K562 (cell line): ENCODE results near the gene DEF6. TPM values are rescaled to one million over a fixed set of nuclear protein-coding genes. Genes with fewer than 3 reads are reported as not detected.

ENCODE experiments used
- ARHGAP35 ChIP-seq: fragments of 450-650 bp; IDR thresholded peaks from 2 replicates; pipeline ENCODE4 v1.6.1; 2018; ENCODE audit not compliant: partially characterized antibody
- CBX8 ChIP-seq: fragments of 200-600 bp; sonication (generic); IDR thresholded peaks from 2 replicates; pipeline ENCODE4 v1.6.1; 2012; ENCODE audit warnings: borderline replicate concordance, mixed run types, low read depth, mild to moderate bottlenecking, moderate library complexity, mixed read lengths, low read length, control low read depth, inconsistent platforms; ENCODE audit not compliant: poor library complexity, severe bottlenecking; ENCODE audit errors: extremely low read depth
- DPF2 ChIP-seq: fragments of 450-650 bp; IDR thresholded peaks from 2 replicates; pipeline ENCODE4 v1.6.1; 2016
- EWSR1 ChIP-seq: fragments of 450-650 bp; IDR thresholded peaks from 2 replicates; pipeline ENCODE4 v1.6.1; 2018; ENCODE audit warnings: borderline replicate concordance, mild to moderate bottlenecking, low read depth, moderate library complexity; ENCODE audit not compliant: partially characterized antibody
- MAFK ChIP-seq: IDR thresholded peaks from 2 replicates; pipeline ENCODE4 v1.6.1; 2011; ENCODE audit warnings: low read length, improper control_type of control experiment
- MCM7 ChIP-seq, 2 experiments: fragments of 450-650 bp; IDR thresholded peaks; 2 replicates each; pipeline ENCODE4 v1.6.1; 2016 to 2018
- SIX5 ChIP-seq, 2 experiments: IDR thresholded peaks; 2 replicates each; pipeline ENCODE4 v1.6.1; 2011; ENCODE audit warnings: low read length in 2 of 2, borderline replicate concordance in 1 of 2, low read depth in 1 of 2, mild to moderate bottlenecking in 1 of 2, moderate library complexity in 1 of 2; ENCODE audit not compliant: insufficient read depth in 1 of 2
- SMARCA4 ChIP-seq: fragments of 450-650 bp; IDR thresholded peaks from 2 replicates; pipeline ENCODE4 v1.6.1; 2016
- YBX1 ChIP-seq: fragments of 450-650 bp; IDR thresholded peaks from 2 replicates; pipeline ENCODE4 v1.7.1; 2016; ENCODE audit warnings: mild to moderate bottlenecking
- ZBTB17 ChIP-seq: fragments of 450-650 bp; formaldehyde crosslinking; IDR thresholded peaks from 2 replicates; pipeline ENCODE4 v1.4.0; 2020; ENCODE audit warnings: mild to moderate bottlenecking
- ZEB2 ChIP-seq: fragments of 450-650 bp; IDR thresholded peaks from 2 replicates; pipeline ENCODE4 v1.6.1; 2016
- ZFP36 ChIP-seq: fragments of 150-350 bp; IDR thresholded peaks from 2 replicates; pipeline ENCODE4 v1.6.1; 2018; ENCODE audit warnings: low read length, low read depth; ENCODE audit not compliant: partially characterized antibody
- ZKSCAN3 ChIP-seq: fragments of 250-450 bp; sonication (Bioruptor Pico); IDR thresholded peaks from 2 replicates; pipeline ENCODE4 v1.4.0; 2020
- ZNF24 ChIP-seq: fragments of 450-650 bp; IDR thresholded peaks from 2 replicates; pipeline ENCODE4 v1.6.1; 2016
- polyA plus RNA-seq, 8 experiments: library from polyadenylated mRNA; depleted of rRNA in 4 of 8; stranded (reverse) in 5 of 8; unstranded in 3 of 8; fragments of >200 nt; fragmentation: Nextera tagmentation in 2 of 8; fragmentation: Illumina TruSeq in 1 of 8; extraction: Ambion mirVana in 2 of 8; extraction: Trizol in 1 of 8; gene quantifications; 2 replicates each; pipeline versions ENCODE4 v1.2.1 to v1.2.3, GENCODE V29; 2011 to 2014; ENCODE audit warnings: inconsistent platforms in 1 of 8, missing spikeins in 1 of 8
- total RNA-seq, 7 experiments: library from RNA; depleted of rRNA in 6 of 7; stranded (reverse); fragments of >200 nt in 6 of 7; fragmentation: Illumina TruSeq in 2 of 7; extraction: Trizol in 2 of 7; gene quantifications; 2 replicates each; pipeline versions ENCODE4 v1.2.1 to v1.2.3, GENCODE V29; 2011 to 2021; ENCODE audit warnings: low replicate concordance in 1 of 7
- TF ChIP-seq, protein P1 (sequence below): fragments of 450-650 bp; formaldehyde crosslinking; IDR thresholded peaks from 2 replicates; pipeline ENCODE4 v1.4.0; 2020; ENCODE audit warnings: mild to moderate bottlenecking, moderate library complexity
- TF ChIP-seq, protein P2 (sequence below), 2 experiments: fragments of 450-650 bp; conservative IDR thresholded peaks; 2 replicates each; pipeline ENCODE4 v1.6.1; 2017; ENCODE audit warnings: mild to moderate bottlenecking in 2 of 2, moderate library complexity in 2 of 2
- TF ChIP-seq, protein P3 (sequence below): fragments of 250-450 bp; sonication (Bioruptor Pico); IDR thresholded peaks from 2 replicates; pipeline ENCODE4 v1.4.0; 2020; ENCODE audit warnings: borderline replicate concordance
- TF ChIP-seq, protein P4 (sequence below): IDR thresholded peaks from 2 replicates; pipeline ENCODE4 v1.6.1; 2011; ENCODE audit not compliant: insufficient read length; ENCODE audit errors: extremely low read depth
- TF ChIP-seq, protein P5 (sequence below): fragments of 250-450 bp; sonication (Bioruptor Pico); IDR thresholded peaks from 2 replicates; pipeline ENCODE4 v1.8.0; 2022; ENCODE audit warnings: inconsistent platforms
- TF ChIP-seq, protein P6 (sequence below): sonication (generic); formaldehyde crosslinking; IDR thresholded peaks from 2 replicates; pipeline ENCODE4 v1.8.0; 2022; ENCODE audit warnings: missing genetic modification reagents, mild to moderate bottlenecking, borderline replicate concordance

DEF6 gene
- total and polyA plus RNA-seq, 9 of the 15 experiments (the other 6 are each of a cell fraction or from before 2014, with no cell fraction given), result 1.3 to 44.6 (median 22.7) TPM

DNA sequence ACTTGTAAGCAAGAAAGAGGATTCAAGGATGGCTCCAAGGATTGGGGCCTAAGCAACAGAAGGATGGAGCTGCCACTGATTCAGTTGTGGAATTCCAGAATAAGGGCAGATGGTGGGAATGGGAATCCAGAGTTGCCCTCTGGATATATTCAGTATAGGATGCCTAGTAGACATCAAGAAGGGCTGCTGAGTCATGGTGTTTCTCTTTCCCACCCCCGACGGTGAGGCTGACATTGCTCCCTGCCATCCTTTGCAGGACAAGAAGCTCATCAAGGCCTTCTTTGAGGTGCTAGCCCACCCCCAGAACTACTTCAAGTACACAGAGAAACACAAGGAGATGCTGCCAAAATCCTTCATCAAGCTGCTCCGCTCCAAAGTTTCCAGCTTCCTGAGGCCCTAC is 49.3 kb upstream of the DEF6 start (continued):
- TF ChIP-seq, protein P1, sequence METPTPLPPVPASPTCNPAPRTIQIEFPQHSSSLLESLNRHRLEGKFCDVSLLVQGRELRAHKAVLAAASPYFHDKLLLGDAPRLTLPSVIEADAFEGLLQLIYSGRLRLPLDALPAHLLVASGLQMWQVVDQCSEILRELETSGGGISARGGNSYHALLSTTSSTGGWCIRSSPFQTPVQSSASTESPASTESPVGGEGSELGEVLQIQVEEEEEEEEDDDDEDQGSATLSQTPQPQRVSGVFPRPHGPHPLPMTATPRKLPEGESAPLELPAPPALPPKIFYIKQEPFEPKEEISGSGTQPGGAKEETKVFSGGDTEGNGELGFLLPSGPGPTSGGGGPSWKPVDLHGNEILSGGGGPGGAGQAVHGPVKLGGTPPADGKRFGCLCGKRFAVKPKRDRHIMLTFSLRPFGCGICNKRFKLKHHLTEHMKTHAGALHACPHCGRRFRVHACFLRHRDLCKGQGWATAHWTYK (CRISPR knock-in tag), result no peak
- TF ChIP-seq, protein P2, sequence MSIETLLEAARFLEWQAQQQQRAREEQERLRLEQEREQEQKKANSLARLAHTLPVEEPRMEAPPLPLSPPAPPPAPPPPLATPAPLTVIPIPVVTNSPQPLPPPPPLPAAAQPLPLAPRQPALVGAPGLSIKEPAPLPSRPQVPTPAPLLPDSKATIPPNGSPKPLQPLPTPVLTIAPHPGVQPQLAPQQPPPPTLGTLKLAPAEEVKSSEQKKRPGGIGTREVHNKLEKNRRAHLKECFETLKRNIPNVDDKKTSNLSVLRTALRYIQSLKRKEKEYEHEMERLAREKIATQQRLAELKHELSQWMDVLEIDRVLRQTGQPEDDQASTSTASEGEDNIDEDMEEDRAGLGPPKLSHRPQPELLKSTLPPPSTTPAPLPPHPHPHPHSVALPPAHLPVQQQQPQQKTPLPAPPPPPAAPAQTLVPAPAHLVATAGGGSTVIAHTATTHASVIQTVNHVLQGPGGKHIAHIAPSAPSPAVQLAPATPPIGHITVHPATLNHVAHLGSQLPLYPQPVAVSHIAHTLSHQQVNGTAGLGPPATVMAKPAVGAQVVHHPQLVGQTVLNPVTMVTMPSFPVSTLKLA (conservative IDR thresholded peaks at IDR 0.05), result no peak
- TF ChIP-seq, protein P3, sequence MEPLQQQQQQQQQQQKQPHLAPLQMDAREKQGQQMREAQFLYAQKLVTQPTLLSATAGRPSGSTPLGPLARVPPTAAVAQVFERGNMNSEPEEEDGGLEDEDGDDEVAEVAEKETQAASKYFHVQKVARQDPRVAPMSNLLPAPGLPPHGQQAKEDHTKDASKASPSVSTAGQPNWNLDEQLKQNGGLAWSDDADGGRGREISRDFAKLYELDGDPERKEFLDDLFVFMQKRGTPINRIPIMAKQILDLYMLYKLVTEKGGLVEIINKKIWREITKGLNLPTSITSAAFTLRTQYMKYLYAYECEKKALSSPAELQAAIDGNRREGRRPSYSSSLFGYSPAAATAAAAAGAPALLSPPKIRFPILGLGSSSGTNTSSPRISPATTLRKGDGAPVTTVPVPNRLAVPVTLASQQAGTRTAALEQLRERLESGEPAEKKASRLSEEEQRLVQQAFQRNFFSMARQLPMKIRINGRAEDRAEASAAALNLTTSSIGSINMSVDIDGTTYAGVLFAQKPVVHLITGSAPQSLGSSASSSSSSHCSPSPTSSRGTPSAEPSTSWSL, result no peak
- TF ChIP-seq SMARCA4 (no peak), MAFK (peak; percentile 84), SIX5 (IDR thresholded peaks at IDR 0.05; ENCODE audit: borderline replicate concordance in 1 of 2, insufficient read depth in 1 of 2, low read depth in 1 of 2, low read length in 2 of 2) (no peak), EWSR1 (no peak), ZFP36 (no peak), CBX8 (no peak), DPF2 (no peak), YBX1 (no peak), ARHGAP35 (no peak), ZEB2 (no peak), ZKSCAN3 (no peak), ZNF24 (no peak), ZBTB17 (CRISPR knock-in tag) (no peak), MCM7 (IDR thresholded peaks at IDR 0.05) (no peak)
- TF ChIP-seq, protein P4, sequence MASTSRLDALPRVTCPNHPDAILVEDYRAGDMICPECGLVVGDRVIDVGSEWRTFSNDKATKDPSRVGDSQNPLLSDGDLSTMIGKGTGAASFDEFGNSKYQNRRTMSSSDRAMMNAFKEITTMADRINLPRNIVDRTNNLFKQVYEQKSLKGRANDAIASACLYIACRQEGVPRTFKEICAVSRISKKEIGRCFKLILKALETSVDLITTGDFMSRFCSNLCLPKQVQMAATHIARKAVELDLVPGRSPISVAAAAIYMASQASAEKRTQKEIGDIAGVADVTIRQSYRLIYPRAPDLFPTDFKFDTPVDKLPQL, result no peak
- TF ChIP-seq, protein P5, sequence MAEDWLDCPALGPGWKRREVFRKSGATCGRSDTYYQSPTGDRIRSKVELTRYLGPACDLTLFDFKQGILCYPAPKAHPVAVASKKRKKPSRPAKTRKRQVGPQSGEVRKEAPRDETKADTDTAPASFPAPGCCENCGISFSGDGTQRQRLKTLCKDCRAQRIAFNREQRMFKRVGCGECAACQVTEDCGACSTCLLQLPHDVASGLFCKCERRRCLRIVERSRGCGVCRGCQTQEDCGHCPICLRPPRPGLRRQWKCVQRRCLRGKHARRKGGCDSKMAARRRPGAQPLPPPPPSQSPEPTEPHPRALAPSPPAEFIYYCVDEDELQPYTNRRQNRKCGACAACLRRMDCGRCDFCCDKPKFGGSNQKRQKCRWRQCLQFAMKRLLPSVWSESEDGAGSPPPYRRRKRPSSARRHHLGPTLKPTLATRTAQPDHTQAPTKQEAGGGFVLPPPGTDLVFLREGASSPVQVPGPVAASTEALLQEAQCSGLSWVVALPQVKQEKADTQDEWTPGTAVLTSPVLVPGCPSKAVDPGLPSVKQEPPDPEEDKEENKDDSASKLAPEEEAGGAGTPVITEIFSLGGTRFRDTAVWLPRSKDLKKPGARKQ (CRISPR knock-in tag), result no peak
- TF ChIP-seq, protein P6, sequence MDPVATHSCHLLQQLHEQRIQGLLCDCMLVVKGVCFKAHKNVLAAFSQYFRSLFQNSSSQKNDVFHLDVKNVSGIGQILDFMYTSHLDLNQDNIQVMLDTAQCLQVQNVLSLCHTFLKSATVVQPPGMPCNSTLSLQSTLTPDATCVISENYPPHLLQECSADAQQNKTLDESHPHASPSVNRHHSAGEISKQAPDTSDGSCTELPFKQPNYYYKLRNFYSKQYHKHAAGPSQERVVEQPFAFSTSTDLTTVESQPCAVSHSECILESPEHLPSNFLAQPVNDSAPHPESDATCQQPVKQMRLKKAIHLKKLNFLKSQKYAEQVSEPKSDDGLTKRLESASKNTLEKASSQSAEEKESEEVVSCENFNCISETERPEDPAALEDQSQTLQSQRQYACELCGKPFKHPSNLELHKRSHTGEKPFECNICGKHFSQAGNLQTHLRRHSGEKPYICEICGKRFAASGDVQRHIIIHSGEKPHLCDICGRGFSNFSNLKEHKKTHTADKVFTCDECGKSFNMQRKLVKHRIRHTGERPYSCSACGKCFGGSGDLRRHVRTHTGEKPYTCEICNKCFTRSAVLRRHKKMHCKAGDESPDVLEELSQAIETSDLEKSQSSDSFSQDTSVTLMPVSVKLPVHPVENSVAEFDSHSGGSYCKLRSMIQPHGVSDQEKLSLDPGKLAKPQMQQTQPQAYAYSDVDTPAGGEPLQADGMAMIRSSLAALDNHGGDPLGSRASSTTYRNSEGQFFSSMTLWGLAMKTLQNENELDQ (CRISPR knock-in tag), result no peak
